GM10266 (cell line): ENCODE results near the gene ZNF469.

Source experiments
- DNase-seq: peaks from one replicate; pipeline ENCODE4 v3.0.0; 2012; ENCODE audit errors: extremely low spot score
- CTCF ChIP-seq: IDR thresholded peaks from 2 replicates; pipeline ENCODE4 v1.5.1; 2012; ENCODE audit warnings: mild to moderate bottlenecking, low read depth; ENCODE audit not compliant: control insufficient read depth, insufficient read depth; ENCODE audit errors: missing control alignments

Gene ZNF469

GRCh38 chr16:88366032-88366703 lies 16.6 kb upstream of the ZNF469 start:
- DNase-seq = no peak
- TF ChIP-seq CTCF = no peak

- no peak for DNase-seq
- TF ChIP-seq CTCF = no peak
These were observed 16.1 kb upstream of the ZNF469 start for GRCh38 chr16:88366704-88367047.

- TF ChIP-seq CTCF = no peak
- no peak for DNase-seq
These were observed 15.2 kb upstream of the ZNF469 start for GRCh38 chr16:88367560-88367959.

GRCh38 chr16:88368036-88368435 lies 14.7 kb upstream of the ZNF469 start:
- no peak for TF ChIP-seq CTCF
- DNase-seq = no peak

- TF ChIP-seq CTCF = no peak
- no peak for DNase-seq
These were observed 13.8 kb upstream of the ZNF469 start for GRCh38 chr16:88368994-88369393.

GRCh38 chr16:88369447-88370008 lies 13.2 kb upstream of the ZNF469 start:
- TF ChIP-seq CTCF = no peak

GRCh38 chr16:88370365-88370764 lies 12.4 kb upstream of the ZNF469 start:
- no peak for DNase-seq
- no peak for TF ChIP-seq CTCF

More at GRCh38 chr16:88369447-88370008, 13.2 kb upstream of the ZNF469 start:
- no peak for DNase-seq
